CD14-positive monocyte (primary cell): ENCODE measurements around the gene ADD2. TPM values are rescaled to one million over a fixed set of nuclear protein-coding genes. Genes with fewer than 3 reads are reported as not detected.

Source experiments
- DNase-seq, 3 donors: peaks; one replicate each; pipeline ENCODE4 v3.0.0-alpha.2; 2011 to 2022
- H2AFZ ChIP-seq: 2 replicates; pipeline ENCODE4 v1.6.0; 2012; ENCODE audit warnings: mild to moderate bottlenecking, low read depth, low read length, inconsistent platforms; ENCODE audit not compliant: insufficient read depth, poor library complexity, severe bottlenecking
- H3K27ac ChIP-seq, 2 donors: 1 replicate in 1 of 2; 2 replicates in 1 of 2; pipeline ENCODE4 v1.5.1; 2012 to 2013; ENCODE audit warnings: low read length in 2 of 2, control low read depth in 1 of 2, inconsistent platforms in 1 of 2, low read depth in 1 of 2, mild to moderate bottlenecking in 1 of 2
- H3K27me3 ChIP-seq, 2 donors: one replicate each; pipeline versions ENCODE4 v1.6.0 to v1.6.1; 2011 to 2013; ENCODE audit warnings: low read length in 2 of 2; ENCODE audit not compliant: control insufficient read depth in 2 of 2, insufficient read depth in 2 of 2
- H3K36me3 ChIP-seq, 2 donors: replicated peaks in 1 of 2; 1 replicate in 1 of 2; 2 replicates in 1 of 2; pipeline versions ENCODE4 v1.5.1 to v1.6.1; 2012 to 2013; ENCODE audit warnings: low read length in 2 of 2, control low read depth in 1 of 2, inconsistent platforms in 1 of 2, mild to moderate bottlenecking in 1 of 2; ENCODE audit not compliant: insufficient read depth in 2 of 2, control insufficient read depth in 1 of 2
- H3K4me1 ChIP-seq, 2 donors: 1 replicate in 1 of 2; 2 replicates in 1 of 2; pipeline versions ENCODE4 v1.5.1 to v1.6.1; 2012 to 2013; ENCODE audit warnings: low read length in 2 of 2, control low read depth in 1 of 2, inconsistent platforms in 1 of 2, mild to moderate bottlenecking in 1 of 2, moderate library complexity in 1 of 2; ENCODE audit not compliant: insufficient read depth in 2 of 2, control insufficient read depth in 1 of 2
- H3K4me2 ChIP-seq: replicated peaks from 2 replicates; pipeline ENCODE3; 2012; ENCODE audit warnings: low read length, moderate library complexity, mild to moderate bottlenecking; ENCODE audit not compliant: poor library complexity, severe bottlenecking; ENCODE audit errors: extremely low read depth
- H3K4me3 ChIP-seq, 3 experiments: fragments of 200-600 bp in 1 of 3; sonication (generic) in 1 of 3; replicated peaks in 1 of 3; 1 replicate in 2 of 3; 2 replicates in 1 of 3; pipeline ENCODE4 v1.5.1; 2011 to 2013; ENCODE audit warnings: low read length in 3 of 3, mild to moderate bottlenecking in 3 of 3, control low read depth in 2 of 3, low read depth in 2 of 3, inconsistent platforms in 1 of 3, moderate library complexity in 1 of 3
- H3K79me2 ChIP-seq: 2 replicates; pipeline ENCODE4 v1.6.0; 2012; ENCODE audit warnings: mild to moderate bottlenecking, control low read depth, inconsistent platforms, low read length, moderate library complexity; ENCODE audit not compliant: insufficient read depth
- H3K9ac ChIP-seq: 2 replicates; pipeline ENCODE4 v1.6.0; 2017; ENCODE audit warnings: low read length, mild to moderate bottlenecking; ENCODE audit not compliant: insufficient read depth, poor library complexity, severe bottlenecking
- H3K9me3 ChIP-seq, 2 donors: replicated peaks in 1 of 2; 1 replicate in 1 of 2; 2 replicates in 1 of 2; pipeline versions ENCODE4 v1.5.1 to v1.6.1; 2012 to 2013; ENCODE audit warnings: low read length in 2 of 2, control low read depth in 1 of 2; ENCODE audit not compliant: control insufficient read depth in 1 of 2, insufficient read depth in 1 of 2
- H4K20me1 ChIP-seq: 2 replicates; pipeline ENCODE4 v1.6.0; 2012; ENCODE audit warnings: mild to moderate bottlenecking, low read length, control low read depth, moderate library complexity; ENCODE audit not compliant: insufficient read depth
- H3K27ac Mint-ChIP-seq, 7 donors: one replicate each; pipeline ENCODE4 v1.8.0; 2020; ENCODE audit warnings: mild to moderate bottlenecking in 7 of 7, mixed read lengths in 7 of 7, moderate library complexity in 6 of 7, inconsistent platforms in 2 of 7
- H3K27me3 Mint-ChIP-seq, 3 donors: one replicate each; pipeline ENCODE4 v1.8.0; 2021 to 2022; ENCODE audit warnings: low read depth in 3 of 3, mild to moderate bottlenecking in 3 of 3, mixed read lengths in 3 of 3, moderate library complexity in 3 of 3, inconsistent platforms in 1 of 3
- H3K36me3 Mint-ChIP-seq, 2 donors: one replicate each; pipeline ENCODE4 v1.8.0; 2020; ENCODE audit warnings: mixed read lengths in 2 of 2, inconsistent platforms in 1 of 2, mild to moderate bottlenecking in 1 of 2
- H3K4me1 Mint-ChIP-seq: one replicate; pipeline ENCODE4 v1.8.0; 2020; ENCODE audit warnings: mild to moderate bottlenecking, mixed read lengths
- H3K4me3 Mint-ChIP-seq, 2 donors: one replicate each; pipeline ENCODE4 v1.8.0; 2020; ENCODE audit warnings: mild to moderate bottlenecking in 2 of 2, mixed read lengths in 2 of 2, moderate library complexity in 1 of 2
- H3K9me3 Mint-ChIP-seq, 7 donors: one replicate each; pipeline ENCODE4 v1.8.0; 2020 to 2022; ENCODE audit warnings: mixed read lengths in 7 of 7, mild to moderate bottlenecking in 6 of 7, moderate library complexity in 6 of 7, inconsistent platforms in 2 of 7
- WGBS: methylation state at CpG from one replicate; pipeline ENCODE4 v1.1.5; 2013; ENCODE audit warnings: missing lambda C conversion rate; ENCODE audit not compliant: insufficient coverage; 5-methylcytosine and 5-hydroxymethylcytosine counted together
- intact Hi-C, 2 donors: fragments of 100-400 bp; cut with micrococcal nuclease; formaldehyde crosslinking; loops; one replicate each; pipeline versions ENCODE4 v1.15.0 to v1.15.1; 2023
- polyA plus RNA-seq, 3 donors: library from polyadenylated mRNA; depleted of rRNA in 1 of 3; unstranded in 2 of 3; stranded (reverse) in 1 of 3; fragments of 300-500 nt in 2 of 3; fragments of >200 nt in 1 of 3; fragmentation: Illumina TruSeq in 2 of 3; gene quantifications; 1 replicate in 2 of 3; 2 replicates in 1 of 3; pipeline ENCODE4 v1.2.3, GENCODE V29; 2012 to 2021
- TF ChIP-seq, protein P1 (sequence below): fragments of 200-600 bp; IDR thresholded peaks from one replicate; pipeline ENCODE4 v1.8.0; 2022; ENCODE audit warnings: antibody characterized with exemption, mild to moderate bottlenecking

The ADD2 gene
- polyA plus RNA-seq, 3 donors, result 0.18 to 0.56 (median 0.26) TPM

GRCh38 chr2:70730730-70731129 lies 37.3 kb downstream of the ADD2 start:
- H3K79me2 ChIP-seq, result no peaks in the 10 kb centered on the region
- no peak overlapping the region for H2AFZ ChIP-seq
- Mint-ChIP-seq H3K27ac (no peak overlapping the region), H3K4me3 (no peak overlapping the region), H3K27me3 (peaks cover 12 to 27% (median 14%) of the 10 kb centered on the region in 3 donors), H3K36me3 (no peaks in the 10 kb centered on the region), H3K4me1 (no peaks in the 10 kb centered on the region), H3K9me3 (peaks cover 0 to 2% (median 0%) of the 10 kb centered on the region in 7 donors)
- H3K36me3 ChIP-seq, result no peaks in the 10 kb centered on the region
- intact Hi-C loops, result no loop called here
- no peak overlapping the region for H3K4me3 ChIP-seq
- no peaks in the 10 kb centered on the region for H3K9me3 ChIP-seq
- no peaks in the 10 kb centered on the region for H4K20me1 ChIP-seq
- no peak for DNase-seq
- WGBS, result no CpG with 5 or more reads among the region's 2 CpGs
- H3K27me3 ChIP-seq, result peaks cover 9 to 11% of the 10 kb centered on the region in 2 donors
- TF ChIP-seq, protein P1, sequence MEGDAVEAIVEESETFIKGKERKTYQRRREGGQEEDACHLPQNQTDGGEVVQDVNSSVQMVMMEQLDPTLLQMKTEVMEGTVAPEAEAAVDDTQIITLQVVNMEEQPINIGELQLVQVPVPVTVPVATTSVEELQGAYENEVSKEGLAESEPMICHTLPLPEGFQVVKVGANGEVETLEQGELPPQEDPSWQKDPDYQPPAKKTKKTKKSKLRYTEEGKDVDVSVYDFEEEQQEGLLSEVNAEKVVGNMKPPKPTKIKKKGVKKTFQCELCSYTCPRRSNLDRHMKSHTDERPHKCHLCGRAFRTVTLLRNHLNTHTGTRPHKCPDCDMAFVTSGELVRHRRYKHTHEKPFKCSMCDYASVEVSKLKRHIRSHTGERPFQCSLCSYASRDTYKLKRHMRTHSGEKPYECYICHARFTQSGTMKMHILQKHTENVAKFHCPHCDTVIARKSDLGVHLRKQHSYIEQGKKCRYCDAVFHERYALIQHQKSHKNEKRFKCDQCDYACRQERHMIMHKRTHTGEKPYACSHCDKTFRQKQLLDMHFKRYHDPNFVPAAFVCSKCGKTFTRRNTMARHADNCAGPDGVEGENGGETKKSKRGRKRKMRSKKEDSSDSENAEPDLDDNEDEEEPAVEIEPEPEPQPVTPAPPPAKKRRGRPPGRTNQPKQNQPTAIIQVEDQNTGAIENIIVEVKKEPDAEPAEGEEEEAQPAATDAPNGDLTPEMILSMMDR, result no peak
- no peak overlapping the region for H3K4me2 ChIP-seq
- H3K9ac ChIP-seq, result no peak overlapping the region
- H3K4me1 ChIP-seq, result no peaks in the 10 kb centered on the region
- no peak overlapping the region for H3K27ac ChIP-seq

DNA sequence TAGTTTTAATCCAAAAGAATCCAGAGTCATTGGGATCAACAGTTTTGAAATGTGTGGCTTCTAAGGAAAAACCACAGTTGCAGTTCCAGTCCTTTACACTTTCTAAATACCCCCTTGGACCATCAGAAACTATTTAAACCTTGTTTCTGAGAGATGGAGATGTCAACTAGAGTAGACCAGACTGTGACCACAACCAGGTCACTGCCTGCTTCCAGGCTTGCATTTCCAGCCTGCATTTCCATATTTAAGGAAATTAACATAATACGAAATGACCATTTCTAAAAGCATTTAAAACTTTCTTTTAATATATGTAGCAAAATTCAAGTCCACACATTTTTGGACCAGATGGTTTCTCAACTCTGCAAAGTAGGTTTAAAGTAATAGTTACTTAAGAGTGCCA lies 38.4 kb downstream of the ADD2 start:
- no peaks in the 10 kb centered on the region for H3K9me3 ChIP-seq
- H3K4me3 ChIP-seq, result no peak overlapping the region
- H3K36me3 Mint-ChIP-seq, result no peaks in the 10 kb centered on the region
- WGBS, result no CpG with 5 or more reads among the region's 1 CpG
- no peak overlapping the region for H3K27ac ChIP-seq
- H3K27me3 Mint-ChIP-seq, result peaks cover 9 to 20% (median 14%) of the 10 kb centered on the region in 3 donors
- no peak overlapping the region for H3K9ac ChIP-seq
- H3K27ac Mint-ChIP-seq, result no peak overlapping the region
- H3K4me1 ChIP-seq, result no peaks in the 10 kb centered on the region
- TF ChIP-seq, protein P1, result no peak
- peaks cover 0 to 2% (median 0%) of the 10 kb centered on the region in 7 donors for H3K9me3 Mint-ChIP-seq
- intact Hi-C loops, result no loop called here
- peaks cover 5 to 9% of the 10 kb centered on the region in 2 donors for H3K27me3 ChIP-seq
- H4K20me1 ChIP-seq, result no peaks in the 10 kb centered on the region
- no peak overlapping the region for H3K4me2 ChIP-seq
- no peak overlapping the region for H2AFZ ChIP-seq
- H3K4me1 Mint-ChIP-seq, result no peaks in the 10 kb centered on the region
- DNase-seq, result no peak
- H3K36me3 ChIP-seq, result no peaks in the 10 kb centered on the region
- no peaks in the 10 kb centered on the region for H3K79me2 ChIP-seq
- no peak overlapping the region for H3K4me3 Mint-ChIP-seq
